Epithelial cell of esophagus (primary cell): Measurements from ENCODE around the gene POP5.
"Not testable (repeated sequence)": the region's sequence is repeated elsewhere in the genome, so short reads cannot be mapped to it uniquely, and the experiment has no call there.

ENCODE experiments used
- DNase-seq: peaks from one replicate; pipeline ENCODE4 v3.0.0; 2010; ENCODE audit warnings: low read depth
- H3K4me3 ChIP-seq: 2 replicates; pipeline ENCODE4 v1.5.1; 2011; ENCODE audit warnings: mild to moderate bottlenecking, low read length, control low read depth
- TF ChIP-seq, protein P1 (sequence below): IDR thresholded peaks from 2 replicates; pipeline ENCODE4 v1.5.1; 2011; ENCODE audit warnings: low read depth, mild to moderate bottlenecking, low read length, control low read depth, inconsistent platforms; ENCODE audit not compliant: insufficient read depth; ENCODE audit errors: missing control alignments

Gene POP5

DNA sequence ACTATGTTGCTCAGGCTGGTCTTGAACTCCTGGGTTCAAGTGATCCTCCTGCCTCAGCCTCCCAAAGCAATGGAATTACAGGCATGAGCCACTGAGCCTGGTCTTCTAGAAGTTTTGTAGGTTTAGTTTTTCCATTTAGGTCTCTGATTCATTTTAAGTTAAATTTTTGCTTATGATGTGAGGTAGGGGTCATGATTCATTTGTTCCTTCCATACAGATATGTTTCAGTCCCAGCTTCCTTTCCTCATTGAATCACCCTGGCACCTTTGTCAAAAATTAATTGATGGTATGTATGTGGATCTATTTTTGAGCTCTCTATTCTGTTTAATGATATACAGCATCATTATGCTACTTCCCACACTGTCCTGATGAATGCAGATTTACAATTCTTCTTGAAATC lies 33.6 kb upstream of the POP5 start:
- DNase-seq: no peak
- TF ChIP-seq, protein P1, sequence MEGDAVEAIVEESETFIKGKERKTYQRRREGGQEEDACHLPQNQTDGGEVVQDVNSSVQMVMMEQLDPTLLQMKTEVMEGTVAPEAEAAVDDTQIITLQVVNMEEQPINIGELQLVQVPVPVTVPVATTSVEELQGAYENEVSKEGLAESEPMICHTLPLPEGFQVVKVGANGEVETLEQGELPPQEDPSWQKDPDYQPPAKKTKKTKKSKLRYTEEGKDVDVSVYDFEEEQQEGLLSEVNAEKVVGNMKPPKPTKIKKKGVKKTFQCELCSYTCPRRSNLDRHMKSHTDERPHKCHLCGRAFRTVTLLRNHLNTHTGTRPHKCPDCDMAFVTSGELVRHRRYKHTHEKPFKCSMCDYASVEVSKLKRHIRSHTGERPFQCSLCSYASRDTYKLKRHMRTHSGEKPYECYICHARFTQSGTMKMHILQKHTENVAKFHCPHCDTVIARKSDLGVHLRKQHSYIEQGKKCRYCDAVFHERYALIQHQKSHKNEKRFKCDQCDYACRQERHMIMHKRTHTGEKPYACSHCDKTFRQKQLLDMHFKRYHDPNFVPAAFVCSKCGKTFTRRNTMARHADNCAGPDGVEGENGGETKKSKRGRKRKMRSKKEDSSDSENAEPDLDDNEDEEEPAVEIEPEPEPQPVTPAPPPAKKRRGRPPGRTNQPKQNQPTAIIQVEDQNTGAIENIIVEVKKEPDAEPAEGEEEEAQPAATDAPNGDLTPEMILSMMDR: no peak
- no peak overlapping the region for H3K4me3 ChIP-seq

DNA sequence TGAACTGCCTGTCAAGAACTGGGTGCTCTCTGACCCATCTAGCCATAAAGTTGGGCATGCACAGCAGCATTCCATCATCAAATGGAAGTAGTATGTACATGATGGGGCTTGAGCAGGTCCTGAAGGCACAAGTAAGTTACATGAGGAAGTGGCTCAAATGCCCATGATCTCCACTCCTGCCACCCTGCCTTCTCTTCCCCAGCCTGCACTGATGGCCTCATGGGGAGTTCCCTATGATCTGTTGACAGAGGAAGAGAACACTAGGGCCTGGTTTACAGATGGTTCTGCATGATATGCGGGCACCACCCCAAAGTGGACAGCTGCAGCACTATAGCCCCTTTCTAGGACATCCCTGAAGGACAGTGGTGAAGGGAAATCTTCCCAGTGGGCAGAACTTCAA lies 30.3 kb upstream of the POP5 start:
- DNase-seq, H3K4me3 ChIP-seq: not testable (repeated sequence)

DNA sequence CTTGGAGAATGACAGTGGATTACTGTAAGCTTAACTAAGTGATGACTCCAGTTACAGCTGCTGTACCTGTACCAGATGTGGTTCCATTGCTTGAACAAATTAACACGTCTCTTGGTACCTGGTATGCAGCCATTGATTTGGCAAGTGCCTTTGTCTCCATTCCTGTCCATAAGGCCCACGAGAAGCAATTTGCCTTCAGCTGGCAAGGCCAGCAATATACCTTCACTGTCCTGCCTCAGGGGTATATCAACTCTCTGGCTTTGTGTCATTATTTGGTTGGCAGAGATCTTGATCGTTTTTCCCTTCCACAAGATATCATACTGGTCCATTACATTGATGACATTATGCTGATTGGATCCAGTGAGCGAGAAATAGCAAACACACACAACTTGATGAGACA lies 29.4 kb upstream of the POP5 start:
- DNase-seq: no peak
- TF ChIP-seq, protein P1: no peak
- H3K4me3 ChIP-seq: no peak overlapping the region

DNA sequence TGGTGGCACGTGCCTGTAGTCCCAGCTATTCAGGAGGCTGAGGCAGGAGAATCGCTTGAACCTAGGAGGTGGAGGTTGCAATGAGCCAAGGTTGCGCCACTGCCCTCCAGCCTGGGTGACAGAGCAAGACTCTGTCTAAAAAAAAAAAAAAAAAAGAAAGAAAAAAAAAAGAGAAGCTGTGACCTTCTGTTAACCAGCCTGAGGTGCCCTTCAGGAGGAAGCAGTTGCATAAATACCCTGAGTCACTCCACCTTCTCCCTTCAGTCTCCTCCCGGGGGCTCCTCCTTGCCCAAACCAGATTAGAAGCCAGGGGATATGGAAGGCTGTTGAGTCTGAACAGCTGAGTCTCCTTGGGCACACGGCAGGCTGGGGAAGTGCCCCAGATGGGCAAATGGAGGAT lies 21.2 kb upstream of the POP5 start:
- H3K4me3 ChIP-seq: not testable (repeated sequence)
- peak; percentile 54 for DNase-seq

DNA sequence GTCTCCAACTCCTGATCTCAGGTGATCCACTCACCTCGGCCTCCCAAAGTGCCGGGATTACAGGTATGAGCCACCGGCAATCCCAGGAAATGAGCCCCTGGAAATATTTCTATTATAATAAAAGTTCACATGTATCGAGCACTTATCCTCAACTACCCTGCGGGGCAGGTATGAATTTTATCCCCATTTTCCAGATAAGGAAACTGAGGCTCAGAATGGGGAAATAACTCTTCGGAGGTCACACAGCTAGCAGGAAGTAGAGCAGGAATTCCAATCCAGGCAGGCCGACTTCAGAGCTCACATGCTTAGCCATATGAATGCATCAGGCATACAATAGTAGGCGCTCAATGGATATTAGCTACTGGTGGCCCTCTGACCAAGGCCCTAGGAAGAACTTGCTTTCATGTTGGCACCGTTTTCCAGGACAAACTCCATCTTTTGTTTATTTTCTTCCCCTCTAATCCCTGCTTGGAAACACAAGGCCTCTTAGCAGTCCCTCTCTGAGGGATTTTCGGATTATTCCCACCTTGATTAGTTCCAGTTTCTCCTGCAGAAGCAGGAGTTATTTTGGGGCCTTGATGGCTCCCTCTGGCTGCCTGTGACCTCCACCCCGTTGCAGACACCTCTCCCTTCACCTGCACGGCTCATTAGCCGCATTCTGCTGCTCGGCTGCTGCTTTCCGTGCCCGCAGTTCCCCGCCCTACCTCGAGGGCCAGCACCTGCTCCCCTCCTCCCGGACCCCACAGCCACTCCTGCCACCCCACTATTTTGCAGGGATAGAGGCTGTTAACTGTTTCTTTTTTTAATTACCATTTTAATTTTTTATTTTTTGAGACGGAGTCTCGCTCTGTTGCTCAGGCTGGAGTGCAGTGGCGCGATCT lies 18.7 kb upstream of the POP5 start:
- no peak for DNase-seq
- no peak overlapping the region for H3K4me3 ChIP-seq

DNA sequence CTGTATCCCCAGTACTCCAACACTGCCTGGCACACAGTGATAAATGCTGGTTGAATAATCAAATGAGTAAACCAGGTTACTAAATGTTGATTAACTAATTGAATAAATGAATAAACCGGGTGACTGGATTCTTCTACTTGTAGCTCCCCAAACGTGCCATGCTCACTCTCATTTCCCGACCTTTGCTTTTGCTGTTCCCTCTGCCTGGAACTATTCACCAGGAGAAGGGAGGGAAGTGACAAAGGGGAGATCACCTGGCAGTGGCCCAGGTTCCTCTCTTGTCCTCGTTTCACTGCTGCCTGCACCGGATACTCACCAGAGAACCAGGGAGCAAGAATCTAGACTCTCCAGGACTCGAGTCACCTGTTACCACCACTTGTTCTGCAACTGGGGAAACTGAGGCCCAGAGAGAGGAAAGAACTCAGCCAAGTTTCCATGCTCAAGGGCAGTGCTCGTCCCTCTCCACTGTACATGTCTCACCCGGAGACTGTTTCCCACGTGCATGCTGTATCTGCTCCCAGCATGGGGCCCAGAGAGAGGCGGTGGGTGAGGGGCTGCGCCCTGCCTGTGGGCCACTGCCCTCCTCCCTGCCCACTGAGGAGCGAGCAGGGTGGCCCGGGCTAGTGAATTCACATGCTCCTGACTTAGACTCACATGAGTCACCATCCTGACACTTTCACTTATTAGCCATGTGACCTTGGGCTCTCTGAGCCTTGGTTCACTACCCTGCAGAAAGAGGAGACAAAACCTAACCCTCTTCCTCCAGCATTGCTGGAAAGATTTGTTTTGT lies 17.7 kb upstream of the POP5 start:
- DNase-seq: peak; percentile 71
- TF ChIP-seq, protein P1: no peak
- no peak overlapping the region for H3K4me3 ChIP-seq

More for the DNA sequence above, 18.7 kb upstream of the POP5 start:
- TF ChIP-seq, protein P1: no peak

DNA sequence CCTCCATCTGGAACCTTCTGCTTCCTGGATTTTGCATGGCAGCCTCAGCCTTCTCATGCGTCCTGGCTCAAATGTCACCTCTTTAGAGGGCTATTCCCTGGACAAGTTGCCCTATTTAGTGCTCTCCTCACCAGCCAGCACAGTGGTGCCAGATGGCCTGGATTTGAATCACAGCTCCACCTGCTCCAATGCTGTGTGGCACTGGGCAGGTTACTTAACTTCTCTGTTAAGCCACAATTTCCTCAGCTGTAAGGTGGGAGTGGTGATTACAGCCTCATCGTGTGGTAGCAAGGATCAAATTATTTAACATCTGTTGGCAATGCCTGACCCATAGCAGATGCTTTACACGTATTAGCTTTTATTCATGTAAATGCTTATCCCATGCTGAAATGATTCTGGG lies 16.7 kb upstream of the POP5 start:
- DNase-seq: no peak
- no peak overlapping the region for H3K4me3 ChIP-seq
- TF ChIP-seq, protein P1: no peak

DNA sequence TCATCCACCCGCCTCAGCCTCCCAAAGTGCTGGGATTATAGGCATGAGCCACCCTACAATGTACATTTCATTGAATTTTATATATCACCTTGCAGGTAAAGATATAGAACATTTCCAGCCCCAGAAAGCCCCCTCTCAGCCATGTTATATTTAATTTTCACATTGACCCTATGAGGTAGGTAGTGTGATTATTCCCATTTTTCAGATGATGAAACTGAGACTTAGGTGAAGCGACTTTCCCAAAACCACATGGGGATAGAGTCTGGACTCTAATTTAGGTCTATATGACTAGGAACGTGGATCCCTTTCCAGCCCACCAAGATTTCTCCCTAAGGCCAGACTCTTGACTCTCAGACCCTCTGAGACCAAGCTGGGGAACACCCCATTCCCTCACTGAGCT lies 15.7 kb upstream of the POP5 start:
- TF ChIP-seq, protein P1: no peak
- H3K4me3 ChIP-seq: no peak overlapping the region
- DNase-seq: no peak
